Astrocyte (in vitro differentiated cells and primary cell): ENCODE data around the gene CDYL. TPM values are rescaled to one million over a fixed set of nuclear protein-coding genes. Genes with fewer than 3 reads are reported as not detected.

Experiments
- DNase-seq: peaks from one replicate; pipeline ENCODE4 v3.0.0-alpha.2; 2010; ENCODE audit warnings: low read depth
- FAIRE-seq: peaks from 2 replicates; lab custom pipeline; 2011; peaks lifted over from hg19 to GRCh38; lab: Jason Lieb, UNC
- H2AFZ ChIP-seq: 2 replicates; pipeline ENCODE4 v1.6.0; 2012; ENCODE audit warnings: low read depth, low read length, inconsistent platforms
- H3K27ac ChIP-seq: 2 replicates; pipeline ENCODE4 v1.5.1; 2011; ENCODE audit warnings: low read depth, low read length, inconsistent platforms
- H3K27me3 ChIP-seq: 2 replicates; pipeline ENCODE4 v1.6.0; 2011; ENCODE audit warnings: low read length, inconsistent platforms; ENCODE audit not compliant: insufficient read depth
- H3K36me3 ChIP-seq: 2 replicates; pipeline ENCODE4 v1.5.1; 2011; ENCODE audit warnings: low read length, inconsistent platforms; ENCODE audit not compliant: insufficient read depth
- H3K4me1 ChIP-seq: 2 replicates; pipeline ENCODE4 v1.5.1; 2011; ENCODE audit warnings: low read length, inconsistent platforms; ENCODE audit not compliant: insufficient read depth
- H3K4me2 ChIP-seq: 2 replicates; pipeline ENCODE4 v1.6.0; 2012; ENCODE audit warnings: low read length, inconsistent platforms
- H3K4me3 ChIP-seq: 2 replicates; pipeline ENCODE4 v1.5.1; 2011; ENCODE audit warnings: low read depth, mild to moderate bottlenecking, low read length, inconsistent platforms; ENCODE audit not compliant: insufficient read depth
- H3K79me2 ChIP-seq: 2 replicates; pipeline ENCODE4 v1.6.0; 2012; ENCODE audit warnings: mild to moderate bottlenecking, low read length, inconsistent platforms; ENCODE audit not compliant: insufficient read depth
- H3K9ac ChIP-seq: 2 replicates; pipeline ENCODE4 v1.6.0; 2012; ENCODE audit warnings: mild to moderate bottlenecking, low read length, inconsistent platforms
- H3K9me3 ChIP-seq: 2 replicates; pipeline ENCODE4 v1.5.1; 2012; ENCODE audit warnings: low read depth, mild to moderate bottlenecking, low read length, inconsistent platforms; ENCODE audit not compliant: insufficient read depth
- H4K20me1 ChIP-seq: 2 replicates; pipeline ENCODE4 v1.6.0; 2012; ENCODE audit warnings: low read length, inconsistent platforms; ENCODE audit not compliant: insufficient read depth
- H3K27ac Mint-ChIP-seq: one replicate; pipeline ENCODE4 v1.8.0; 2021; ENCODE audit warnings: mild to moderate bottlenecking, mixed read lengths; ENCODE audit not compliant: unreplicated experiment
- H3K27me3 Mint-ChIP-seq: one replicate; pipeline ENCODE4 v1.8.0; 2021; ENCODE audit warnings: low read depth, mixed read lengths; ENCODE audit not compliant: unreplicated experiment
- H3K36me3 Mint-ChIP-seq: one replicate; pipeline ENCODE4 v1.8.0; 2021; ENCODE audit warnings: low read depth, mixed read lengths; ENCODE audit not compliant: unreplicated experiment
- H3K4me1 Mint-ChIP-seq: one replicate; pipeline ENCODE4 v1.8.0; 2021; ENCODE audit warnings: low read depth, mixed read lengths; ENCODE audit not compliant: unreplicated experiment
- H3K4me3 Mint-ChIP-seq: one replicate; pipeline ENCODE4 v1.8.0; 2021; ENCODE audit warnings: mild to moderate bottlenecking, moderate library complexity, mixed read lengths; ENCODE audit not compliant: unreplicated experiment
- H3K9me3 Mint-ChIP-seq: one replicate; pipeline ENCODE4 v1.8.0; 2021; ENCODE audit warnings: mild to moderate bottlenecking, mixed read lengths; ENCODE audit not compliant: unreplicated experiment
- EZH2 ChIP-seq: IDR thresholded peaks from 2 replicates; pipeline ENCODE4 v1.6.1; 2012; ENCODE audit warnings: mild to moderate bottlenecking, low read length, inconsistent platforms; ENCODE audit not compliant: insufficient read depth
- total RNA-seq: library from RNA; stranded (reverse); gene quantifications from 2 replicates; pipeline ENCODE4 v1.2.1, GENCODE V29; 2021
- TF ChIP-seq, protein P1 (sequence below): IDR thresholded peaks from 2 replicates; pipeline ENCODE4 v1.5.1; 2011; ENCODE audit warnings: low read depth, mild to moderate bottlenecking, inconsistent platforms, low read length, moderate library complexity; ENCODE audit not compliant: insufficient read depth

Gene CDYL
- total RNA-seq, 1 donor from 2014 or later, result 87.1 TPM

DNA sequence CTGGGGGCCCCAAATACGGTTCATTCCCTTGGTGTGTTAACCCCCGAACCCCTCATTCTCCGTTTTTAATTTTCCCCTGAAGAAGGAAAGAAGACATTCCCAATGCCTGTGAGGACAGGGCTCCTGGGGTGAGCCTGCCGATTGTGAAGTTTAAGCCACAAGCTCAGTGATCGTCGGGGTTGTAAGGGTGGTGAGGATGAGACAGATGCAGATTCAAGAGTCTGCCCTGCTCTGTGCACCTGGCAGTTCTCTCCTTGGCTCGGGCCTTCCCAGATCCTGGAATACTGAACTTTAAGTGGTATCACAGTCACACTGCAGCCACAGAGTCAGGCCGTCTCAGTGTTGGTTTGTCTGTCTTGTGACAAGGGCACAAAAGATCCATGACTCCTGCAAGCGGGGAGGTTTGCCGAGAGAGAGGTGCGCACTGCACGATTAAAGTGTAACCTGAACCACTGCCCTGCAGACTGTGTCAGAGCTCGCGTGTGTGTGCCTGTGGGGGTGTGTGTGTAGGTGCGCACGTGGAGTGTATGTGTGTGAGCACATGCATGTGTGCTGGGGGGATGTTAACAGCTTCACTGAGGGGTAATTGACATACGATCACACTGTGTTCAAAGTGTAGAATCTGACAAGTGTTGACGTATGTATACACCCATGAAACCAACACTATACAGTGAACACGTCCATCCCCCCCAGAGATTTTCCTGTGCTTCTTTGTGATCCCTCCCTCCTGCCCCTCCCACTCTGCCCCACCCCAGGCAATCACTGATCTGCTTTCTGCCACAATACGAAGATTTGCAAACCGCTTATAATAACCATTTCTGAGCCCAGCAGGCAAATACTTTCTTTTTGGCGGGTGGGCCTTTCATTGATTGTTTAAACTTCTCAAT is 188.7 kb downstream of the CDYL start:
- Mint-ChIP-seq H3K4me1 (peaks cover 7% of the 10 kb centered on the region), H3K27ac (no peak overlapping the region), H3K4me3 (no peak overlapping the region), H3K36me3 (no peaks in the 10 kb centered on the region), H3K9me3 (peaks cover 7% of the 10 kb centered on the region), H3K27me3 (peaks cover 8% of the 10 kb centered on the region)
- no peak overlapping the region for H3K4me2 ChIP-seq
- no peaks in the 10 kb centered on the region for H3K27me3 ChIP-seq
- H3K9me3 ChIP-seq, result no peaks in the 10 kb centered on the region
- no peak overlapping the region for H3K9ac ChIP-seq
- no peak overlapping the region for H3K4me3 ChIP-seq
- no peak overlapping the region for H2AFZ ChIP-seq
- no peak for TF ChIP-seq EZH2
- TF ChIP-seq, protein P1, sequence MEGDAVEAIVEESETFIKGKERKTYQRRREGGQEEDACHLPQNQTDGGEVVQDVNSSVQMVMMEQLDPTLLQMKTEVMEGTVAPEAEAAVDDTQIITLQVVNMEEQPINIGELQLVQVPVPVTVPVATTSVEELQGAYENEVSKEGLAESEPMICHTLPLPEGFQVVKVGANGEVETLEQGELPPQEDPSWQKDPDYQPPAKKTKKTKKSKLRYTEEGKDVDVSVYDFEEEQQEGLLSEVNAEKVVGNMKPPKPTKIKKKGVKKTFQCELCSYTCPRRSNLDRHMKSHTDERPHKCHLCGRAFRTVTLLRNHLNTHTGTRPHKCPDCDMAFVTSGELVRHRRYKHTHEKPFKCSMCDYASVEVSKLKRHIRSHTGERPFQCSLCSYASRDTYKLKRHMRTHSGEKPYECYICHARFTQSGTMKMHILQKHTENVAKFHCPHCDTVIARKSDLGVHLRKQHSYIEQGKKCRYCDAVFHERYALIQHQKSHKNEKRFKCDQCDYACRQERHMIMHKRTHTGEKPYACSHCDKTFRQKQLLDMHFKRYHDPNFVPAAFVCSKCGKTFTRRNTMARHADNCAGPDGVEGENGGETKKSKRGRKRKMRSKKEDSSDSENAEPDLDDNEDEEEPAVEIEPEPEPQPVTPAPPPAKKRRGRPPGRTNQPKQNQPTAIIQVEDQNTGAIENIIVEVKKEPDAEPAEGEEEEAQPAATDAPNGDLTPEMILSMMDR, result no peak
- no peaks in the 10 kb centered on the region for H3K79me2 ChIP-seq
- no peak for DNase-seq
- no peak for FAIRE-seq
- no peak overlapping the region for H3K27ac ChIP-seq
- no peaks in the 10 kb centered on the region for H3K36me3 ChIP-seq
- H3K4me1 ChIP-seq, result no peaks in the 10 kb centered on the region
- no peaks in the 10 kb centered on the region for H4K20me1 ChIP-seq

DNA sequence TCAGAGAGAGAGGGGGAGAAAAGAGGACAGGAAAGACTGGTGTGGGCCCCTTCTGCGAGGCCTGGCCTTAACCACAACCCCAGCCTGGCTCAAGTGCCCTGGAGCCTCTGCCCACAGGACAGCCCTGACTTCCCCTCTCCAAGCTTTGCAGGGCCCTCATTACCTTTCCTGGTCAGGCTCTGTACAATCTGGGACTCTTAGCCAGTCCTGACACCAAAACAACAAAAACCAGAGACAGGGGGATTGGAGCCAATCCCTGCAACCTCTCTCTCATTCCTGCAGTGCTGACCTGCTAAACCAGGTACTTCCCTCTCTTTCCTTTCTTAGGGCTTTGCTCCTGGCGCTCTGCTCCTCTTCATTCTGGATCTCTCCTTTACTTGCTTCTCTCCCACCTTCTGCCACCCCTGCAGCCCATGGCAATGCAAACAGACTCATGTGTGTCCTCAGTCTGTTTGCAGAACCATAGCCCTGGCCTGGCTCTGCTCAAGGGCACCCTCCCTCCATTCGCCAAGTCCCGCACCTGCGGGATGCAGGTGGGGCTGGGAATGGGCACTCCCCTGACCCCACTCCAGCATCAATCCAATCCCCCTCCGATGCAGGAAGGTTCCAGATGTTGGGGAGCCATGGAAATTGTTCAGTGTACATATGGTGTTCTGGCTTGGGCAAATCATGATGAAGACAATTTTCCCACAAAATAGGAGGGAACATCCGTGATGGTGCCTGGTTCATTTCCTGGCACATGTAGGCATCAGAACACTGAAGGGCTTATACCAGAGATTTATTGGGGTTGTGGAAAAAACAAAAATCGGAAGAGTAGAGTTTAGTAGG is 189.6 kb downstream of the CDYL start:
- H3K9me3 ChIP-seq, result no peaks in the 10 kb centered on the region
- Mint-ChIP-seq H3K27me3 (peaks cover 8% of the 10 kb centered on the region), H3K36me3 (no peaks in the 10 kb centered on the region), H3K9me3 (peaks cover 7% of the 10 kb centered on the region), H3K4me1 (peaks cover 7% of the 10 kb centered on the region), H3K4me3 (no peak overlapping the region), H3K27ac (no peak overlapping the region)
- H3K4me3 ChIP-seq, result no peak overlapping the region
- H3K4me1 ChIP-seq, result no peaks in the 10 kb centered on the region
- no peak overlapping the region for H3K4me2 ChIP-seq
- no peak overlapping the region for H2AFZ ChIP-seq
- FAIRE-seq (no peak), DNase-seq (no peak)
- no peaks in the 10 kb centered on the region for H4K20me1 ChIP-seq
- H3K27ac ChIP-seq, result no peak overlapping the region
- no peaks in the 10 kb centered on the region for H3K79me2 ChIP-seq
- no peak for TF ChIP-seq EZH2
- TF ChIP-seq, protein P1, result no peak
- H3K36me3 ChIP-seq, result no peaks in the 10 kb centered on the region
- no peaks in the 10 kb centered on the region for H3K27me3 ChIP-seq
- H3K9ac ChIP-seq, result no peak overlapping the region
